ENCODE measurements around the gene STAT6. TPM values are rescaled to one million over a fixed set of nuclear protein-coding genes. Genes with fewer than 3 reads are reported as not detected.

Gene STAT6
- total and polyA plus RNA-seq, 8 donors, result 137 to 237 (median 173) TPM

GRCh38 chr12:57119294-57120085 lies 8.3 kb upstream of the STAT6 start:
- no peak for TF ChIP-seq CTCF (IDR thresholded peaks at IDR 0.05)
- Histone ChIP-seq H3K9me3 (no peaks in the 10 kb centered on the region), H3K27me3 (no peaks in the 10 kb centered on the region), H3K4me3 (no peak overlapping the region), H3K36me3 (no peaks in the 10 kb centered on the region), H3K27ac (peak overlapping the region in 1 of 2 donors; percentile 14), H3K4me1 (peaks cover 4 to 14% of the 10 kb centered on the region in 2 donors)
- intact Hi-C loops (cut with DNase I), result loop anchor here (5.0 to 10.0 kb wide), 2 partner anchors 63 to 65 kb away; no protein-coding TSS in a partner anchor
- DNase-seq (no peak), ATAC-seq (no peak)

GRCh38 chr12:57118711-57119271 lies 7.6 kb upstream of the STAT6 start:
- Histone ChIP-seq H3K27me3 (no peaks in the 10 kb centered on the region), H3K27ac (peak overlapping the region in 1 of 2 donors; percentile 14)
- ATAC-seq, result peak; percentile 77

GRCh38 chr12:57116580-57117281 lies 5.6 kb upstream of the STAT6 start:
- Histone ChIP-seq H3K27me3 (no peaks in the 10 kb centered on the region), H3K4me3 (no peak overlapping the region), H3K4me1 (peaks cover 8 to 22% of the 10 kb centered on the region in 2 donors), H3K36me3 (no peaks in the 10 kb centered on the region), H3K9me3 (no peaks in the 10 kb centered on the region), H3K27ac (no peak overlapping the region)
- DNase-seq (no peak), ATAC-seq (no peak)
- TF ChIP-seq CTCF (IDR thresholded peaks at IDR 0.05), result no peak
- intact Hi-C loops (cut with DNase I), result no loop called here

More at GRCh38 chr12:57118711-57119271, 7.6 kb upstream of the STAT6 start:
- no peak for DNase-seq
- TF ChIP-seq CTCF (IDR thresholded peaks at IDR 0.05), result no peak
- intact Hi-C loops (cut with DNase I), result no loop called here
- Histone ChIP-seq H3K9me3 (no peaks in the 10 kb centered on the region), H3K4me3 (no peak overlapping the region), H3K36me3 (no peaks in the 10 kb centered on the region), H3K4me1 (peaks cover 4 to 14% of the 10 kb centered on the region in 2 donors)

- intact Hi-C loops (cut with DNase I), result loop anchor here in 1 of 2 donors (2.0 kb wide), 1 partner anchor 44 kb away; no protein-coding TSS in a partner anchor
- Histone ChIP-seq H3K27ac (peak overlapping the region; percentile 100), H3K27me3 (no peaks in the 10 kb centered on the region), H3K9me3 (no peaks in the 10 kb centered on the region), H3K36me3 (peaks cover 0 to 9% of the 10 kb centered on the region in 2 donors), H3K4me1 (peaks cover 15 to 39% of the 10 kb centered on the region in 2 donors), H3K4me3 (peak overlapping the region; percentile 81 to 96)
- ATAC-seq, result no peak
- no peak for DNase-seq
- TF ChIP-seq CTCF (IDR thresholded peaks at IDR 0.05), result peak; percentile 71 to 77
These were observed 1.5 kb upstream of the STAT6 start for GRCh38 chr12:57112492-57113294.

Data from left lung (tissue), 10 donors.